ENCODE results near the gene FHL3. TPM values are rescaled to one million over a fixed set of nuclear protein-coding genes. Genes with fewer than 3 reads are reported as not detected.

Gene FHL3
- total and polyA plus RNA-seq, 9 of the 15 experiments (the other 6 are each of a cell fraction or from before 2014, with no cell fraction given) = 6.1 to 144 (median 34.1) TPM

GRCh38 chr1:38003261-38004250 is 1.8 kb downstream of the FHL3 start (continued):
- TF ChIP-seq ZNF699 (CRISPR knock-in tag; IDR thresholded peaks at IDR 0.05; ENCODE audit: insufficient replicate concordance) = no peak
- TF ChIP-seq CHAMP1 (IDR thresholded peaks at IDR 0.05) = no peak
- no peak for TF ChIP-seq STAG1 (CRISPR knock-in tag; IDR thresholded peaks at IDR 0.05; ENCODE audit: borderline replicate concordance)
- TF ChIP-seq HNRNPK (IDR thresholded peaks at IDR 0.05; ENCODE audit: low read depth, low read length, poor library complexity, severe bottlenecking) = no peak
- TF ChIP-seq RBM22 (IDR thresholded peaks at IDR 0.05; ENCODE audit: low read depth, low read length, poor library complexity, severe bottlenecking) = no peak
- no peak for TF ChIP-seq ZBTB40 (IDR thresholded peaks at IDR 0.05)
- TF ChIP-seq ZBTB40 (CRISPR knock-in tag; IDR thresholded peaks at IDR 0.05) = no peak
- TF ChIP-seq MLLT1 (IDR thresholded peaks at IDR 0.05) = 0 out of 4 replicates have a peak, but pooled peaks of 1 of the 2 experiments have one; percentile 8
